ENCODE results near the gene TMEM184A.
"Not testable (repeated sequence)": the region's sequence is repeated elsewhere in the genome, so short reads cannot be mapped to it uniquely, and the experiment has no call there.

Gene TMEM184A

DNA sequence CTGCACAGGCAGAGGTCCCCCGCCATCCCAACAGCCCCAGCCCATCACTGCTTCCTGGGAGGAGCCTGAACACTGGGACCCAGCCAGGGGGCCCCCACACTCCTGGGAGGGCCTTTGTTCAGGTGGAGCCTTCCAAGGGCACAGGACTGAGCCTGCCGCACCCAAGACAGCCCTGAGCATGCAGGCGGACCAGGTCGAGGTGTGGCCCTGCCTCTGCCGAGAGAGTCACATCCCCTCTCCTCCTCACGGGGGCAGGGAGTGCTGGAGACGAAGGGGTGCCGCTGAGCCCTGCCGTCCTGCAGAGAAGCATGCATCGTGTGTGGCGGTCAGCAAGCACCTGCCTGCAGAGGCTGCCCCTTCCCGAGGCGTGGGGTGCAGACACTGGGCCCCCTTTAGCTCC, 32.8 kb downstream of the TMEM184A start:
- DNase-seq (ENCODE audit: low read depth in 2 of 2) = no peak

- DNase-seq (ENCODE audit: low read depth in 2 of 2) = no peak
These were observed 34.5 kb downstream of the TMEM184A start for GRCh38 chr7:1521456-1521855.

GRCh38 chr7:1520539-1521234, 35.3 kb downstream of the TMEM184A start:
- no peak for DNase-seq (ENCODE audit: low read depth in 2 of 2)

DNA sequence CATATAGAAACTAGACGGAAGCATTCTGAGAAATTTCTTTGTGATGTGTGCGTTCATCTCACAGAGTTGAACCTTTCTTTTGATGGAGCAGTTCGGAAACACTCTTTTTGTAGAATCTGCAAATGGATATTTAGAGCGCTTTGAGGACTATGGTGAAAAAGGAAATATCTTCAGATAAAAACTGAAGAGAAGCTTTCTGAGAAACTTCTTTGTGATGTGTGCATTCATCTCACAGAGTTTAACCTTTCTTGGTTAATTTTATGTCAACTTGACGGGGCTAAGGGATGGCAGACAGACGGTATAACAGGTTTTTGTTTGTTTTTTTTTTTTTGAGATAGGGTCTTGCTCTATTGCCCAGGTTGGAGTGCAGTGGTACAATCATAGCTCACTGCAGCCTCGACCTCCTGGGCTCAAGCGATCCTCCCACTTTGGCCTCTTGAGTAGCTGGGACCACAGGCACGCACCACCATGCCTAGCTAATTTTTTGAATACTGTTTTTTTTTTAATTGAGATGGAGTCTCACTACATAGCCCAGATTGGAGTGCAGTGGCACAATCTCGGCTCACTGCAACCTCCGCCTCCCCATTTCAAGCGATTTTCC, 36.6 kb downstream of the TMEM184A start:
- DNase-seq (ENCODE audit: low read depth in 2 of 2) = not testable (repeated sequence)

DNA sequence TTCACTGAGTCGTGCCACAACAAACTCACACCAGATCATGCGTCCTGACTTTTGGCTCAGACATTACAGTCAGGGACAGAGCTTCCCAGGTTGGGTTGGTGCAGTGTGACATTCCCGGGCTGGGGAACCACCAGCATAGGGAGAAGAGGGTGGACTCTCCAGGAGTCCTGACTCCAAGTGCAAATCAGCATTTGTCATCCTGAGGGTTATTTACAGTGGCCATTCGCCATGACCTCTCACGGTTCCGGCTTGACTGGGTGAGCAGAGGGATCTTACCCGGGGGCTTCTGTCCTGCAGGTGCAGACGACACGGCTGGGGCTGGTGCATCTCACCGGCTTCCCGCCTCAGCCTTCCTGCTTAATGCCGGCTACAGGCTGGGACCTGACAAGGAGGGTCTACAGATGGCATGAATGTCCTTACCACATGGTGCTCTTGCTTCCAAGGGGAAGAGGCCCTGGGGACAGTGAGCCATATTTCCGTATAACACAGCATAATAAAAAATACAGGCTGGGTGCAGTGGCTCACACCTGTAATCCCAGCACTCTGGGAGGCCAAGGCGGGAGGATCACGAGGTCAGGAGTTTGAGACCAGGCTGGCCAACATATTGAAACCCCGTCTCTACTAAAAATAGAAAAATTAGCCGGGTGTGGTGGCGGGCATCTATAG, 39.3 kb downstream of the TMEM184A start:
- DNase-seq (ENCODE audit: low read depth in 2 of 2) = no peak

DNA sequence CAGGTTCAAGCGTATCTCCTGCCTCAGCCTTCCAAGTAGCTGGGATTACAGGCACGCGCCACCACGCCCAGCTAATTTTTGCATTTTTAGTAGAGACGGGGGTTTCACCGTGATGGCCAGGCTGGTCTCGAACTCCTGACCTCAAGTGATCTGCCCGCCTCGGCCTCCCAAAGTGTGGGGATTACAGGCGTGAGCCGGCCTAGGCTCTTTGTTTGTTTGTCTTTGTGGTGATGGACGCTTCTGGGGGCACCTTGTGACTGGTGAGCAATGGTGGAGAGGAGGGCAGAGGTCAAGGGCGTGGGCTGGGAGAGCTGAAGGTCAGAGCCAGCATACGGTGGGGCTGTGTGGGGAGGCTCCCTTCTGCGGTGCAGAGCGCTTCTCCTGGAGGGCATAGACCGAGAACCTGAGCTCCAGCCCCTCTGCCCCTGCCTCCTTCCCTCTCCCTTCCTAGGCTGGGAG, 40.5 kb downstream of the TMEM184A start:
- DNase-seq (ENCODE audit: low read depth in 2 of 2) = not testable (repeated sequence)

DNA sequence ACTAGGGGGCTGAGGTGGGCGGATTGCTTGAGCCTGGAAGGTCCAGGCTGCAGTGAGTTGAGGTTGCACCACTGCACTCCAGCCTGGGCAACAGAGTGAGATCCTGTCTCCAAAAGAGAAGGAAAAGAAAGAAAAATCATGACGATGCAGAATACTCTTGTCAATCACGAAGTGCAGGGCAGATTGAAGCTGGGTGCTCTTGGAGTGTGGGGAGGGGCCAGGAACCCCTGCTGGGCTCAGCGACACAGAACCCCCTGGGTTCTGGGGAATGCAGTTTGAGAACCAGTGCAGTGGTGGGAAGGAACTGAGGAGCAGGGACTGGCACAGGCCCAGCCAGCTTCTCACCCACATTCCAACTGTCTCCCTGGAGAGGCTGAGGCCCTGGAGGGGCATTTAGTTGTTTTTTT, 41.0 kb downstream of the TMEM184A start:
- no peak for DNase-seq (ENCODE audit: low read depth in 2 of 2)

- DNase-seq (ENCODE audit: low read depth in 2 of 2) = no peak
These were observed 41.6 kb downstream of the TMEM184A start for GRCh38 chr7:1514407-1514806.

GRCh38 chr7:1513657-1514095, 42.3 kb downstream of the TMEM184A start:
- no peak for DNase-seq (ENCODE audit: low read depth in 2 of 2)

DNA sequence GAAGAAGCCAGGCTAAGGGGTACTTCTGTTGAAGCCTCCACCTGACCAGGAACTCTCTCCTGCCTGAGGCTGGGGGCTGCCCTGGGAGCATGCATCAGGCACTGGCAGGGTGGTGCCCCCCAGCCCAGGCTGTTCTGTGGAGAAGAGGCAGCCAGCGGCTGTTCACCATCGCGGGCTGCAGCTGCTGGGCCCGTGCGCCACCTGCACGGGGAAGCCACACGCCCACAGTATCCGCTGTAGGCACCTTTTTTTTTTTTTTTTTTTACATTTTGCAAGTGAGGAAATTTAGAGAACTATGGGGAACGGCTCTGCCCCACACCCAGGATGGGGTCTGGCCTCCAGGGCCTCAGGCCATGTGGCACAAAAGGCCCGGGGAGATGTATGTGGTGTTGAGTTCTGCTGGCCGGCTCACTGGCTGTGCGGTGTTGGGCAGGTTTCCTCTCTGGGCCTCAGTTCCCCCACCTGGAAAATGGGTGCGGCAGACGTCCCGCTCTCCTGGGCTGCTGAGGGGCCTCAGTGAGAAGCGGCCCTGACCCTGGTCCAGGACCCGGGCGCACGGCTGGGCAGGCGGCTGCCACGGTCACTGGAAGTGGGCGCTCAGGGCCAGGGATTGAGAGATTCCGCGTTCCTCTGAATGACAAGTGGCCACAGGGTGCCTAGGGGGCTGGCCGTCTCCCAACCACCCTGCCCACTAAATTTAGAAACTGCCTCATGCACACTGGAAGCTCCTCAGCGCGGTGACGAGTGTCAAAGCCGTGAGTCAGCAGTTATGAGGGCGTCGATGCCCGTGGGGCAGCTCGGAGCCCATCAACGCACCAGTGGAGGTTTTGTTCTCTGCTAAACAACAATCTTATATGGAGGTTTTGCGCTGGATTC, 43.0 kb downstream of the TMEM184A start:
- no peak for DNase-seq (ENCODE audit: low read depth in 2 of 2)

- no peak for DNase-seq (ENCODE audit: low read depth in 2 of 2)
These were observed 44.3 kb downstream of the TMEM184A start for GRCh38 chr7:1511444-1512422.

DNA sequence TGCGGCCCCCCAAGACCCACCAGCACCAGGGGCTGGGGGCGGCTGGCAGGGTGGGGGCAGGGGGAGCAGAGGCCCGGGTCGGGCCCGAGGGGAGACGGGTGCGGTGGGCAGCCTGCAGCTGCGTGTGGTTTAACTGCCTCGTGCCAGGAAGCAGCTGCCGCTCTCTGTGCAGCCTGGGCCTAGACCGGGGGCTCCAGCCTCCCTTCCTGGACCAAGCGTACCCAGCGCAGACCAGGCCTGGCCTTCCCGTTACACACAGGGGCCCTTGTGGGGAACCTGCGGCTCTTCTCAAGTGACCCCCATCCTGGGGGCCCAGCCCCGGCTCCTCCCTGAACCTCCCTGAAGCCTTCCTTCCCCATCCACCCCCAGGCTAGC, 45.2 kb downstream of the TMEM184A start:
- no peak for DNase-seq (ENCODE audit: low read depth in 2 of 2)

DNA sequence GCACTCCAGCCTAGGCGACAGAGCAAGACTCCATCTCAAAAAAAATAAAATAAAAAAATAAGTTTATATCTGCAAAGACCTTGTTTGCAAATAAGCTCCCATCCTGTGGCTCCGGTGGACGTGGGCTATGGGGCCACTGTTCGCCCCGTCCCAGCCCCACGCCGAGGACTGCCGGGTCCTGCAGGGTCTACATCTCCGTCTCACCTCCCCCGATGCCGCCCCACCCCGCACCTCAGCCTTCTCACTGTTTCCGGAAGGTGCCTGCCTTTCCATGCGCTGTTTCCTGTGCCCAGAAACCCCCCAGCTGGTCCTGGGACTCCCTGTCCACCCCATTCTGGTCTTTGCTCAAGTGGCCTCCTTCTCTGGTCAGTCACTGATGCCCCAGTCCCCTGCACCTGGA, 46.8 kb downstream of the TMEM184A start:
- DNase-seq (ENCODE audit: low read depth in 2 of 2) = no peak

GRCh38 chr7:1508277-1508758, 47.7 kb downstream of the TMEM184A start:
- DNase-seq (ENCODE audit: low read depth in 2 of 2) = no peak

GRCh38 chr7:1505731-1506550, 50.1 kb downstream of the TMEM184A start:
- DNase-seq (ENCODE audit: low read depth in 2 of 2) = no peak

- peak; percentile 72 to 73 for DNase-seq (ENCODE audit: low read depth in 2 of 2)
These were observed 51.9 kb downstream of the TMEM184A start, which contains the start of gene INTS1 for GRCh38 chr7:1503816-1504775. INTS1 (minus strand) TSS chr7:1504389; CDS start chr7:1503960, 429 bp downstream.

DNA sequence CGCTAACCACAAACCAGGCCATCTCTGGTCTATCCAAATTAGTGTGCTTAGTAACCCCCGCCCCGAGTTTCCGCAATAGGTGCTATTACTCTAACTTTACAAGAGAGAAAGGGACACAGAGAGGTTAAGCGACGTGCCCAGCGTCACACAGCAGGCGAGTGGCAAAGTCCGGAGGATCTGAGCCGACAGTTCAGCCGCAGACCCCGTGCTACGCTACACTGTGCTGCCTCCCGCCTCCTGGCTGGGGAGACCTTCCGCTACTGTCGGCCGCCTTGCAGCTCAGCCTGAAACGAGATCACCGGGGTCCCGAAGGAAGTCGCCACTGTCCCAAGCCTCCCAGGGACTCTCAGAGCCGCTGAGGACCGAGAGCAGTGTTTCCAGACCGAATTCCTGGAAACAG, 52.6 kb downstream of the TMEM184A start:
- DNase-seq (ENCODE audit: low read depth in 2 of 2) = no peak

DNA sequence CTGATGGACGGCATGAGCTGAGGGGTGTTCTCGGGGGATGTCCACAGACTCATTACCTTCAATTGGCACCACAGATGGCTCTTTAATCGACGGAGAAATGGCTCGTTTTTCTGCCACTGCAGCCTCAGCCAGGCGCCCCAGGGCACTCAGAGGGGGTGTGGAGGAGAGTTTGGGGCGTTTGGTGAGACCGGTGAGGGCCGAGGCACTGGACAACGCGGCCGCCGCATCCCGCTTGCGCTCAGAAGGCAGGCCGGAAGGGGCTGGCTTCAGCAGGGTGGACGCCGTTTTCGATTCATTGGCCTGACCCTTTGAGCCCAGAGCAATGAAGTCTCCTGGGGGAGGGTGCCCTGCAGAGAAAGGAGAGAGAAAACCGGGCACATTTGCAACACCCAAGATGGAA, 53.2 kb downstream of the TMEM184A start:
- no peak for DNase-seq (ENCODE audit: low read depth in 2 of 2)
